OCI-LY3 (cell line): ENCODE data around the gene PPP4R3A.

Experiments
- H2AFZ ChIP-seq: fragments of 200-600, 300-600 bp; shearing (Covaris generic); 2 replicates; pipeline ENCODE4 v1.6.0; 2014; ENCODE audit warnings: antibody characterized with exemption, low read depth, low read length
- H3K27ac ChIP-seq: fragments of 200-600, 300-600 bp; sonication (generic); 2 replicates; pipeline ENCODE4 v1.5.1; 2014; ENCODE audit warnings: mild to moderate bottlenecking, low read length, moderate library complexity, mixed read lengths
- H3K27me3 ChIP-seq: fragments of 200-600, 300-600 bp; sonication (generic); 2 replicates; pipeline ENCODE4 v1.6.1; 2014; ENCODE audit warnings: low read depth, low read length, mixed read lengths
- H3K36me3 ChIP-seq: fragments of 200-600, 300-600 bp; sonication (generic); replicated peaks from 2 replicates; pipeline ENCODE3; 2014; ENCODE audit warnings: low read depth, low read length, mixed read lengths
- H3K4me1 ChIP-seq: fragments of 300-600, 200-600 bp; sonication (generic); 2 replicates; pipeline ENCODE4 v1.6.1; 2014; ENCODE audit warnings: low read length, mixed read lengths
- H3K4me2 ChIP-seq: fragments of 200-600, 300-600 bp; sonication (generic); 2 replicates; pipeline ENCODE4 v1.6.1; 2014; ENCODE audit warnings: low read length, mixed read lengths
- H3K4me3 ChIP-seq: fragments of 300-600, 200-600 bp; sonication (generic); 2 replicates; pipeline ENCODE4 v1.5.1; 2014; ENCODE audit warnings: antibody characterized with exemption, mild to moderate bottlenecking, low read length, moderate library complexity
- H3K79me2 ChIP-seq: fragments of 300-600, 200-600 bp; shearing (Covaris generic); 2 replicates; pipeline ENCODE4 v1.6.1; 2014; ENCODE audit warnings: mild to moderate bottlenecking, low read length, mixed read lengths
- H3K9ac ChIP-seq: fragments of 300-600, 200-600 bp; shearing (Covaris generic); 2 replicates; pipeline ENCODE4 v1.6.0; 2014; ENCODE audit warnings: mild to moderate bottlenecking, low read length, moderate library complexity
- H3K9me3 ChIP-seq: fragments of 200-600, 300-600 bp; shearing (Covaris generic); 2 replicates; pipeline ENCODE4 v1.6.1; 2014; ENCODE audit warnings: low read length, mixed read lengths; ENCODE audit not compliant: insufficient read depth
- H4K20me1 ChIP-seq: fragments of 200-600, 300-600 bp; sonication (generic); 2 replicates; pipeline ENCODE4 v1.6.1; 2016; ENCODE audit warnings: low read length, mixed read lengths; ENCODE audit not compliant: insufficient read depth
- CTCF ChIP-seq: fragments of 200-600, 300-600 bp; sonication (generic); IDR thresholded peaks from 2 replicates; pipeline ENCODE4 v1.5.1; 2014; ENCODE audit warnings: antibody characterized with exemption, low read length, low read depth
- EZH2phosphoT487 ChIP-seq: fragments of 200-600 bp; shearing (Covaris generic); IDR thresholded peaks from 2 replicates; pipeline ENCODE4 v1.6.1; 2018; ENCODE audit warnings: antibody characterized with exemption, mixed run types, low read depth

The PPP4R3A gene

GRCh38 chr14:91424813-91425530 is 85.1 kb downstream of the PPP4R3A start:
- no peak overlapping the region for H3K4me3 ChIP-seq
- no peaks in the 10 kb centered on the region; the same call in 1 of the 2 replicates for H3K9me3 ChIP-seq
- peaks cover 17% of the 10 kb centered on the region for H3K4me1 ChIP-seq
- TF ChIP-seq CTCF (no peak), EZH2phosphoT487 (no peak)
- no peak overlapping the region for H3K4me2 ChIP-seq
- no peak overlapping the region for H3K27ac ChIP-seq
- H3K27me3 ChIP-seq, result no peaks in the 10 kb centered on the region
- H4K20me1 ChIP-seq, result no peaks in the 10 kb centered on the region
- no peaks in the 10 kb centered on the region for H3K36me3 ChIP-seq
- H3K9ac ChIP-seq, result no peak overlapping the region
- H2AFZ ChIP-seq, result no peak overlapping the region
- H3K79me2 ChIP-seq, result no peaks in the 10 kb centered on the region

- peaks cover 2% of the 10 kb centered on the region for H3K36me3 ChIP-seq
- H3K9ac ChIP-seq, result no peak overlapping the region
- no peaks in the 10 kb centered on the region; the same call in 1 of the 2 replicates for H3K9me3 ChIP-seq
- no peak overlapping the region for H3K4me2 ChIP-seq
- H3K27ac ChIP-seq, result no peak overlapping the region
- H4K20me1 ChIP-seq, result peaks cover 3% of the 10 kb centered on the region; the same call in 1 of the 2 replicates
- H3K4me1 ChIP-seq, result peaks cover 25% of the 10 kb centered on the region
- H2AFZ ChIP-seq, result no peak overlapping the region
- H3K4me3 ChIP-seq, result no peak overlapping the region
- TF ChIP-seq CTCF, result no peak
- no peak for TF ChIP-seq EZH2phosphoT487
- H3K27me3 ChIP-seq, result no peaks in the 10 kb centered on the region
- peaks cover 17% of the 10 kb centered on the region for H3K79me2 ChIP-seq
These were observed 89.4 kb downstream of the PPP4R3A start for GRCh38 chr14:91420686-91421085.

- H3K4me2 ChIP-seq, result peak overlapping the region; percentile 73
- H3K9ac ChIP-seq, result peak overlapping the region; percentile 67; the same call in 1 of the 2 replicates
- H3K79me2 ChIP-seq, result peaks cover 29% of the 10 kb centered on the region
- no peak for TF ChIP-seq EZH2phosphoT487
- TF ChIP-seq CTCF, result no peak
- H3K27ac ChIP-seq, result peak overlapping the region; percentile 46; the same call in 1 of the 2 replicates
- no peaks in the 10 kb centered on the region for H3K9me3 ChIP-seq
- H4K20me1 ChIP-seq, result peaks cover 11% of the 10 kb centered on the region; the same call in 1 of the 2 replicates
- no peaks in the 10 kb centered on the region for H3K27me3 ChIP-seq
- peaks cover 12% of the 10 kb centered on the region for H3K36me3 ChIP-seq
- H2AFZ ChIP-seq, result peak overlapping the region; percentile 52; the same call in 1 of the 2 replicates
- peaks cover 31% of the 10 kb centered on the region for H3K4me1 ChIP-seq
- peak overlapping the region; percentile 85 for H3K4me3 ChIP-seq
These were observed 90.7 kb downstream of the PPP4R3A start for GRCh38 chr14:91419451-91419850.

- H3K4me2 ChIP-seq, result peak overlapping the region; percentile 73
- H3K27me3 ChIP-seq, result no peaks in the 10 kb centered on the region
- peak overlapping the region; percentile 46 for H3K27ac ChIP-seq
- peaks cover 16% of the 10 kb centered on the region for H3K36me3 ChIP-seq
- H2AFZ ChIP-seq, result peak overlapping the region; percentile 52; the same call in 1 of the 2 replicates
- H3K9me3 ChIP-seq, result no peaks in the 10 kb centered on the region
- H4K20me1 ChIP-seq, result peaks cover 15% of the 10 kb centered on the region
- H3K9ac ChIP-seq, result peak overlapping the region; percentile 67; the same call in 1 of the 2 replicates
- H3K4me1 ChIP-seq, result peaks cover 35% of the 10 kb centered on the region
- H3K79me2 ChIP-seq, result peaks cover 34% of the 10 kb centered on the region
- H3K4me3 ChIP-seq, result peak overlapping the region; percentile 85
- TF ChIP-seq EZH2phosphoT487 (no peak), CTCF (no peak; the same call in 1 of the 2 replicates)
These were observed 91.1 kb downstream of the PPP4R3A start for GRCh38 chr14:91419044-91419397.
